Stimulated activated CD8-positive, alpha-beta memory T cell treated with anti-CD3 and anti-CD28 coated beads, Interleukin-12 subunit alpha, Interleukin-12 subunit beta, amount 100 ng/mL, for 1 hour (primary cell): ENCODE results near the gene ADAT2.

Experiments
- DNase-seq: peaks from one replicate; pipeline ENCODE4 v3.0.0-alpha.2; 2020; ENCODE audit warnings: low read depth

The ADAT2 gene

GRCh38 chr6:143397227-143398222 is 53.0 kb downstream of the ADAT2 start:
- DNase-seq, result peak; percentile 1

DNA sequence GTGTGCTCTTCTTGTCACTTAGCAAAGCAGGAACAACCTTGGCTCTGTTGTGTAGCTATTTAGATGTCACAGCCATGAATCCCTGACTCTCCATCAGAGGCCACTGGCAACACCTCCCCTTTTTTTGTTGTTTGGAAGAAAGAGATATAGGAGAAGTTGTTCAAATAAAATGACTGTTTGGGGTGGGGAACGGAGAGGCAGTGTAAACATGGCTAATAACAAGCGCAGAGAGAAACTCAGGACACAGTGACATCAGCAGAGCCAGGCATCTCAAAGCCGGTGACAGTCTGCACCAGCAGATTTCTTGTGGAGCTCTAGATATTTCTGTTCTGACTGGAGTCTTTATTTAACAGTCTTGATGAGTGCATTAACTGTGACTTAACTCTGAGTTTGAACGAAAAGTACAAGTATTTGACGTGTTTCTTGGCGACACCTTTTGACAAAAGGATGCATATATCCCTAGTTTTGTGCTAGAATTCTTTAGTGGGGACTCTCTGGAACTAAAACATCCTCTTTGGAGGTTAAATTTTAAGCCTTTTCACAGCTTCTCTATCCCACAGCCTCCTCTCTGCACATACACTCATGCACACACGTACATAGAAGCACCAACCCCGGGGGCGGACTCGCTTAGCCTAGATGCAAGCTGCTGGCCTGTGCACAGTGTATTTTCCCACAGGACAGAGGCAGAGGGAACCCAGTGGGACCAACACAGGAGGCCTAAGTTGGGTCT is 53.8 kb downstream of the ADAT2 start:
- no peak for DNase-seq

DNA sequence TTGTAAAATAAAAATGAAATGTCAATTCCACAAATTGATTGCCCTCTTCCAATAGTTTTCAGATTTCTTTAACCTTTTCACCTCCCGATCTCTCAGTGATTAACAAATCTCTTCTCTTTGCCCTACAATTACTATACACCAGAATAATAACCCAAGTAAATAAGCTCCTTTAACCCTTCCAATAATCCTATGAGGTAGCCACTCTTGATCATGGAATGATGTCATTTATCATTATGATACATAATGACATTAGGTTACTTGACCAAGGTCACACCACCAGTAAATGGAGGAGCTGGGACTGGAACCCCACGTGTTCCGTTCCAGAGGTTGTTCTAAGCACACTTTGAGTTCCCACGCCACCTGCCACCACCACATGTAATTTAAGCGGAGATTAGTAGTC is 54.8 kb downstream of the ADAT2 start:
- no peak for DNase-seq

- no peak for DNase-seq
These were observed 56.1 kb downstream of the ADAT2 start for GRCh38 chr6:143394389-143394788.

DNA sequence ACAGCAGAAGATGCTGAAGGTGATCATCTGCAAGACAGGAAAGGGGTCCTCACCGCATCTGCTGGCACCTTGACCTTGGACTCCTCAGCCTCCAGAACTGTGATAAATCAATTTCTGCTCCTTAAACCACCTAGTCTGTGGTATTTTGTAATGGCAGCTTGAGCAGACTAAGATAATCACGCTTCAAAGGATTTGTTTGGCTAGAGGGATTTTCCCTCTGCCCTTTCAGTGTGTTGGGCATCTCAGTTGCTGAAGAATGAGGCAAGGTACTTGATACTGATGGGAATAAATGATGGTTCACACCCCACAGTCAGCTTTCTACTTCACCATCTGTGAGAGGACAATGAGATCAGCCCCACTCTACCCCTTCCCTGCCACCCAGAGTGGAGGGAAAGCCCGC is 60.2 kb downstream of the ADAT2 start:
- no peak for DNase-seq

- no peak for DNase-seq
These were observed 64.9 kb downstream of the ADAT2 start for GRCh38 chr6:143385636-143386035.

DNA sequence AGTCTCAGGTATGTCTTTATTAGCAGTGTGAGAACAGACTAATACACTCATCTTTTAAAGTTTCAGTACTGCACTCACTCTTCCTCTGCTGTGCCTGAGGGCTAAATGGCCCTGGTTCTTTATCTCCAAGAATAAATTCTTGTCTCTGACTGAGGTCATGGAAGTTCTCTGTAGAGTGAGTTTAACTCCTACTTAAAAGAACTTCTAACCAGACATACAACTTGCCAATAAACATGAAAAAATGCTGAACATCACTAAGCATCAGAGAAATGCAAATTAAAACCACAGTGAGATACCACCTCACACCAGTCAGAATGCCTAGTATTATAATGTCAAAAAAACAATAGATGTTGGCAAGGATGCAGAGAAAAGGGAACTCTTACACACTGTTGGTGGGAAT is 73.6 kb downstream of the ADAT2 start:
- no peak for DNase-seq

GRCh38 chr6:143376375-143376774 is 74.1 kb downstream of the ADAT2 start:
- DNase-seq, result no peak

DNA sequence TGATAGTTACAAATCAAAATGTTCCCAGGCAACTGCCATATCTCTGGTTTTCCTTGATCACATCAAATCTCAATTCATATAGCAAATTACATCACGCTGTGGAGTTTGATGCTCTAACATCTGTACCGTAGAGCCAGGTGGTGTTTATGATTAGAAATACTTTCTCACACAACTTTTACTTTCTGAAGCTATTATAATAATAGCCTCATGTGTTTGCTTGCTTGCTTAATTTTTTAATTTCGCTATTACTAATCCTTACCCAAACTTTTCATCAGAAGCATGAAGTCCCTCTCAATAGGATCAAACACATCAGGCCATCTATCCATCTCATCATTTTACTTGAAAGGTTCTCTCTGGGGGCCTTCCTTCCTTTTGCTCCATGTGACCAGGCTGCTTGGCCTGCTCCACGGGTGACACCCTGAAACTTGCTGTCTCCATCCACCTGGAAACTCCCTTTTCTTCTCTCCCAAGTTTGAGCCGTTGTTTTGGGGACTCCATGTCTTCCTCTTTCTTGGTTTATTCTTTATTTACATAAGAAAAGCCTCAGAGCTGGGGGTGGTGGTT is 75.4 kb downstream of the ADAT2 start:
- no peak for DNase-seq

- no peak for DNase-seq
These were observed 76.5 kb downstream of the ADAT2 start for GRCh38 chr6:143374014-143374413.
